ENCODE data around the gene RBM47. TPM values are rescaled to one million over a fixed set of nuclear protein-coding genes. Genes with fewer than 3 reads are reported as not detected.
A peak's percentile ranks its signal among the peaks of the same experiment; 100 is the strongest.

RBM47 gene
- total and polyA plus RNA-seq, 10 of the 15 experiments (the other 5 are each of a cell fraction or from before 2014, with no cell fraction given), result 7.9 to 45.0 (median 28.7) TPM

DNA sequence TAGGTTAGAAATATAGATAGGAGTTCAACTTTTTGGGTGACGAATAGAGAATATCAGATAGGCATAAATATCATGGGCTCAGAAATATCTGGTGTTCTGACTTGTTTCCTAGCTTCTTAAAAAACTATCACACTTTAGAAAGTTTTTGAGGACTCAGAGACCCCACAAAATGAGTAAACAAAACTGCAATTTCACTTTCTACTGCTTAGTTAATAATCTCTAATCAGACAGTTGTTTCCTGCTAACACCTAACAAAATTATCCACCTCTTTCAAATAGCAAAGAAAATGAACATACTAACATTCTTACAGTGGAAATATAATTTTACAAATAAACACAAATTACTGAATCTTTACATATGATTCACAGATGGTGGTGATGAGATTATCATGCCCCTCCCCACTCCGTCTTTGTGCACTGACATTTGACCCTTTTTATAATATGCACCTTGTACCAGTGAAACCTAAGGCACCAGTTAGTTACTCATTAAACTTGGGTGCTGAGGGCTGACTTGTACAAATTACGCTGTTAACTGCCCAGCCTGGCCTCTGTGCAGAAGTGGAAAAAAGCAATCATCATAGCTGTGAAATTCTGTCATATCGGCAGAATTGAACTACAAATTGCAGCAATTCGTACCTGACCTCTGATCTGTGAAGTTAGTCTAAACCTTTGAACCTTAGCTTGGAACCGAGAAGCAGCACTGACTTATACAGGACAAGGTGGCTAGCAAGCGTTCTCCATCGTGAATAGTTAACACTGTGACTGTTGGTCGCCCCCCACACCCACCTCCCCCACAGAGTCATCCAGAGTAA, 155.9 kb downstream of the RBM47 start:
- ChIA-PET SMC1A (ENCODE audit: uncharacterized antibody, unreplicated experiment) (interaction anchor here (0.8 to 9.9 kb wide), 24 partner anchors 10 to 244 kb away, joined by 3 to 102 read pairs (median 3); no protein-coding TSS in a partner anchor), POLR2A (interaction anchor here (1.0 to 4.7 kb wide), 3 partner anchors 12 to 42 kb away, joined by 3 to 29 read pairs (median 6); no protein-coding TSS in a partner anchor), CTCF (interaction anchor here (0.9 to 3.3 kb wide), 13 partner anchors 9 to 245 kb away, joined by 3 to 16 read pairs (median 4); no protein-coding TSS in a partner anchor), RAD21 (ENCODE audit: unreplicated experiment) (interaction anchor here (0.8 to 4.3 kb wide), 25 partner anchors 10 to 417 kb away, joined by 3 to 28 read pairs (median 5); partner anchors contain the start of gene N4BP2)
- peak; percentile 47 for FAIRE-seq
- Histone ChIP-seq H2AFZ (ENCODE audit: control insufficient read depth, low read depth, low read length) (no peak overlapping the region), H3K4me3 (no peak overlapping the region), H3K4me2 (ENCODE audit: control insufficient read depth, insufficient read depth) (peak overlapping the region; percentile 47), H3K36me3 (ENCODE audit: control insufficient read depth in 2 of 2, insufficient read depth in 2 of 2, low read length in 1 of 2) (peaks cover 0 to 6% of the 10 kb centered on the region in 2 experiments; a peak in 2 of 4 replicates), H3K27me3 (replicated peaks in 1 of 2; ENCODE audit: control insufficient read depth in 2 of 2, insufficient read depth in 2 of 2, low read length in 1 of 2) (no peaks in the 10 kb centered on the region), H4K20me1 (ENCODE audit: control insufficient read depth, insufficient read depth) (no peaks in the 10 kb centered on the region), H3K9ac (ENCODE audit: control insufficient read depth, insufficient read depth, low read length) (no peak overlapping the region), H3K9me3 (replicated peaks; ENCODE audit: control insufficient read depth, insufficient read depth, low read length) (no peaks in the 10 kb centered on the region), H3K27ac (ENCODE audit: control insufficient read depth, insufficient read depth) (no peak overlapping the region), H3K4me1 (ENCODE audit: control insufficient read depth, insufficient read depth, low read length) (peaks cover 12% of the 10 kb centered on the region), H3K79me2 (ENCODE audit: control insufficient read depth, insufficient read depth, low read length) (peaks cover 44% of the 10 kb centered on the region)
- DNase-seq (ENCODE audit: low read depth, low spot score), result peak; percentile 46
- ATAC-seq, result peak; percentile 94
- BruUV-seq (replicated peaks), result TSS peak; percentile 17
- in situ Hi-C loops (cut with MboI), result no loop called here
- WGBS (ENCODE audit: insufficient coverage, insufficient replicate concordance, low lambda C conversion rate, missing lambda C conversion rate), result over 99% methylated on average over 9 of the region's 9 CpGs
- intact Hi-C loops (cut with micrococcal nuclease; ENCODE audit: unreplicated experiment), result no loop called here
- TF ChIP-seq BACH1 (IDR thresholded peaks at IDR 0.05; ENCODE audit: borderline replicate concordance) (peak; percentile 58; the same call in 1 of the 2 replicates), ASH2L (IDR thresholded peaks at IDR 0.05; ENCODE audit: borderline replicate concordance, low read depth) (no peak), NR2F1 (conservative IDR thresholded peaks at IDR 0.05) (peak; percentile 99), ZNF384 (IDR thresholded peaks at IDR 0.05; ENCODE audit: borderline replicate concordance, low read depth, low read length) (no peak), SMARCA5 (IDR thresholded peaks at IDR 0.05) (peak; percentile 29; the same call in 1 of the 2 replicates), ZBTB33 (IDR thresholded peaks at IDR 0.05) (0 out of 2 replicates have a peak, but pooled peaks have one; percentile 39), DPF2 (IDR thresholded peaks at IDR 0.05) (peak; percentile 89), CHD2 (IDR thresholded peaks at IDR 0.05; ENCODE audit: borderline replicate concordance, low read depth, low read length) (peak; percentile 48; the same call in 1 of the 2 replicates), PKNOX1 (IDR thresholded peaks at IDR 0.05) (peak; percentile 82)
- TF ChIP-seq, protein P1, sequence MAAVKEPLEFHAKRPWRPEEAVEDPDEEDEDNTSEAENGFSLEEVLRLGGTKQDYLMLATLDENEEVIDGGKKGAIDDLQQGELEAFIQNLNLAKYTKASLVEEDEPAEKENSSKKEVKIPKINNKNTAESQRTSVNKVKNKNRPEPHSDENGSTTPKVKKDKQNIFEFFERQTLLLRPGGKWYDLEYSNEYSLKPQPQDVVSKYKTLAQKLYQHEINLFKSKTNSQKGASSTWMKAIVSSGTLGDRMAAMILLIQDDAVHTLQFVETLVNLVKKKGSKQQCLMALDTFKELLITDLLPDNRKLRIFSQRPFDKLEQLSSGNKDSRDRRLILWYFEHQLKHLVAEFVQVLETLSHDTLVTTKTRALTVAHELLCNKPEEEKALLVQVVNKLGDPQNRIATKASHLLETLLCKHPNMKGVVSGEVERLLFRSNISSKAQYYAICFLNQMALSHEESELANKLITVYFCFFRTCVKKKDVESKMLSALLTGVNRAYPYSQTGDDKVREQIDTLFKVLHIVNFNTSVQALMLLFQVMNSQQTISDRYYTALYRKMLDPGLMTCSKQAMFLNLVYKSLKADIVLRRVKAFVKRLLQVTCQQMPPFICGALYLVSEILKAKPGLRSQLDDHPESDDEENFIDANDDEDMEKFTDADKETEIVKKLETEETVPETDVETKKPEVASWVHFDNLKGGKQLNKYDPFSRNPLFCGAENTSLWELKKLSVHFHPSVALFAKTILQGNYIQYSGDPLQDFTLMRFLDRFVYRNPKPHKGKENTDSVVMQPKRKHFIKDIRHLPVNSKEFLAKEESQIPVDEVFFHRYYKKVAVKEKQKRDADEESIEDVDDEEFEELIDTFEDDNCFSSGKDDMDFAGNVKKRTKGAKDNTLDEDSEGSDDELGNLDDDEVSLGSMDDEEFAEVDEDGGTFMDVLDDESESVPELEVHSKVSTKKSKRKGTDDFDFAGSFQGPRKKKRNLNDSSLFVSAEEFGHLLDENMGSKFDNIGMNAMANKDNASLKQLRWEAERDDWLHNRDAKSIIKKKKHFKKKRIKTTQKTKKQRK (IDR thresholded peaks at IDR 0.05; ENCODE audit: low read depth, low read length), result no peak
- TF ChIP-seq, protein P2, sequence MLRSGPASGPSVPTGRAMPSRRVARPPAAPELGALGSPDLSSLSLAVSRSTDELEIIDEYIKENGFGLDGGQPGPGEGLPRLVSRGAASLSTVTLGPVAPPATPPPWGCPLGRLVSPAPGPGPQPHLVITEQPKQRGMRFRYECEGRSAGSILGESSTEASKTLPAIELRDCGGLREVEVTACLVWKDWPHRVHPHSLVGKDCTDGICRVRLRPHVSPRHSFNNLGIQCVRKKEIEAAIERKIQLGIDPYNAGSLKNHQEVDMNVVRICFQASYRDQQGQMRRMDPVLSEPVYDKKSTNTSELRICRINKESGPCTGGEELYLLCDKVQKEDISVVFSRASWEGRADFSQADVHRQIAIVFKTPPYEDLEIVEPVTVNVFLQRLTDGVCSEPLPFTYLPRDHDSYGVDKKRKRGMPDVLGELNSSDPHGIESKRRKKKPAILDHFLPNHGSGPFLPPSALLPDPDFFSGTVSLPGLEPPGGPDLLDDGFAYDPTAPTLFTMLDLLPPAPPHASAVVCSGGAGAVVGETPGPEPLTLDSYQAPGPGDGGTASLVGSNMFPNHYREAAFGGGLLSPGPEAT (IDR thresholded peaks at IDR 0.05; ENCODE audit: low read depth), result 0 out of 2 replicates have a peak, but pooled peaks have one; percentile 50

Measured in GM12878 (cell line).